ENCODE data around the gene ZNF525. TPM values are rescaled to one million over a fixed set of nuclear protein-coding genes. Genes with fewer than 3 reads are reported as not detected.
"Not testable (repeated sequence)": the region's sequence is repeated elsewhere in the genome, so short reads cannot be mapped to it uniquely, and the experiment has no call there.

ZNF525 gene
- total RNA-seq: 24.4 and 27.2 TPM in 2 replicates
- long read RNA-seq, partial matches to known transcripts: 0 of 3 reads
- long read RNA-seq, other reads (novel, unspliced or antisense): 2 of 3 reads

- Mint-ChIP-seq H3K27me3 (no peaks in the 10 kb centered on the region), H3K4me1 (ENCODE audit: low read depth) (peaks cover 46% of the 10 kb centered on the region), H3K4me3 (ENCODE audit: low read depth) (peak within 1 kb of the TSS; percentile 95), H3K27ac (peak within 1 kb of the TSS; percentile 96), H3K9me3 (ENCODE audit: low read depth) (no peaks in the 10 kb centered on the region), H3K36me3 (ENCODE audit: insufficient read depth) (peaks cover 1% of the 10 kb centered on the region)
- peak; percentile 93 for DNase-seq (ENCODE audit: low spot score, unreplicated experiment)
- TF ChIP-seq, protein P1, sequence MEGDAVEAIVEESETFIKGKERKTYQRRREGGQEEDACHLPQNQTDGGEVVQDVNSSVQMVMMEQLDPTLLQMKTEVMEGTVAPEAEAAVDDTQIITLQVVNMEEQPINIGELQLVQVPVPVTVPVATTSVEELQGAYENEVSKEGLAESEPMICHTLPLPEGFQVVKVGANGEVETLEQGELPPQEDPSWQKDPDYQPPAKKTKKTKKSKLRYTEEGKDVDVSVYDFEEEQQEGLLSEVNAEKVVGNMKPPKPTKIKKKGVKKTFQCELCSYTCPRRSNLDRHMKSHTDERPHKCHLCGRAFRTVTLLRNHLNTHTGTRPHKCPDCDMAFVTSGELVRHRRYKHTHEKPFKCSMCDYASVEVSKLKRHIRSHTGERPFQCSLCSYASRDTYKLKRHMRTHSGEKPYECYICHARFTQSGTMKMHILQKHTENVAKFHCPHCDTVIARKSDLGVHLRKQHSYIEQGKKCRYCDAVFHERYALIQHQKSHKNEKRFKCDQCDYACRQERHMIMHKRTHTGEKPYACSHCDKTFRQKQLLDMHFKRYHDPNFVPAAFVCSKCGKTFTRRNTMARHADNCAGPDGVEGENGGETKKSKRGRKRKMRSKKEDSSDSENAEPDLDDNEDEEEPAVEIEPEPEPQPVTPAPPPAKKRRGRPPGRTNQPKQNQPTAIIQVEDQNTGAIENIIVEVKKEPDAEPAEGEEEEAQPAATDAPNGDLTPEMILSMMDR (IDR thresholded peaks at IDR 0.05; ENCODE audit: unreplicated experiment): peak; percentile 47
These were observed at the start of gene ZNF525 for GRCh38 chr19:53365134-53365898. TSS of gene ZNF525 (plus strand) at chr19:53365705. CDS start at chr19:53372282, 6,577 bp downstream.

DNA sequence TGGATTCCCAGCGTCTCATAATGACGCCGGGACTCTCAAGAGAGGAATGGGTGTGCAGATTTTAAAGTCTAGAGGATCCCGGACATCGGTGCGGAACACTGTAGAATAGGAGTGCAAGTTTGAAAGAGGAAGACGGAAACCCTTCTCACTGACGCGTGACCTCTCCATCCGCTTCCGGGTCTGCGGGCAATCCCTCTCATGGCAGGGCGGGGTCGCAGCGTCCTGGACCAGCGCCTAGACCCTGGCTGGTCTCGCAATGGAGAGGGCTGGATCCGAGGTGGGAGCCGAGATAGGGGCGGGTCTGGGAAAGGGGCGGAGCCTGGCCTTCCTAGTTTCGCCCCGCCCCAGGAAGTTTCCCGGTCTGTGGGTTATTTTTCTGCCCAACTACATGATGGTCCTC lies 36.5 kb upstream of the ZNF525 start:
- no peak overlapping the region for H3K27ac Mint-ChIP-seq
- H3K9me3 Mint-ChIP-seq (ENCODE audit: low read depth): peaks cover 33% of the 10 kb centered on the region
- no peak for DNase-seq (ENCODE audit: low spot score, unreplicated experiment)
- TF ChIP-seq, protein P1 (IDR thresholded peaks at IDR 0.05; ENCODE audit: unreplicated experiment): no peak
- H3K4me3 Mint-ChIP-seq (ENCODE audit: low read depth): no peak overlapping the region
- H3K27me3 Mint-ChIP-seq: no peaks in the 10 kb centered on the region
- peaks cover 2% of the 10 kb centered on the region for H3K4me1 Mint-ChIP-seq (ENCODE audit: low read depth)
- peaks cover 11% of the 10 kb centered on the region for H3K36me3 Mint-ChIP-seq (ENCODE audit: insufficient read depth)

DNA sequence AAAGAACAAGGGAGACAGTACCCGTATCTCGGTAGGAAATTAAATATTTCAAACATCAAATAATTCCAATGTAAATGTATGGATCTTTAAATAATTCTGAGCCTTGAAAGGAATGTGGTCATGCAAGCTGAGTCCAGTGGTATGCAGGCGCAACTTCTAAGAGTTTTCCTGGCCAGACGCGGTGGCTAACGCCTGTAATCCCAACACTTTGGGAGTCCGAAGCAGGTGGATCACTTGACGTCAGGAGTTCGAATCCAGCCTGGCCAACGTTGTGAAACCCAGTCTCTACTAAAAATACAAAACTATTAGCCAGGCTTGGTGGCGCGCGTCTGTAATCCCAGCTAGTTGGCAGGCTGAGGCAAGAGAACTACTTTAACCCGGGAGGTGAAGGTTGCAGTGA lies 33.0 kb upstream of the ZNF525 start:
- Mint-ChIP-seq H3K27ac (peak overlapping the region; percentile 64), H3K4me3 (ENCODE audit: low read depth) (peak overlapping the region; percentile 94), H3K9me3 (ENCODE audit: low read depth) (peaks cover 24% of the 10 kb centered on the region), H3K4me1 (ENCODE audit: low read depth) (peaks cover 11% of the 10 kb centered on the region), H3K36me3 (ENCODE audit: insufficient read depth) (peaks cover 11% of the 10 kb centered on the region), H3K27me3 (no peaks in the 10 kb centered on the region)
- TF ChIP-seq, protein P1 (IDR thresholded peaks at IDR 0.05; ENCODE audit: unreplicated experiment): no peak
- DNase-seq (ENCODE audit: low spot score, unreplicated experiment): no peak

DNA sequence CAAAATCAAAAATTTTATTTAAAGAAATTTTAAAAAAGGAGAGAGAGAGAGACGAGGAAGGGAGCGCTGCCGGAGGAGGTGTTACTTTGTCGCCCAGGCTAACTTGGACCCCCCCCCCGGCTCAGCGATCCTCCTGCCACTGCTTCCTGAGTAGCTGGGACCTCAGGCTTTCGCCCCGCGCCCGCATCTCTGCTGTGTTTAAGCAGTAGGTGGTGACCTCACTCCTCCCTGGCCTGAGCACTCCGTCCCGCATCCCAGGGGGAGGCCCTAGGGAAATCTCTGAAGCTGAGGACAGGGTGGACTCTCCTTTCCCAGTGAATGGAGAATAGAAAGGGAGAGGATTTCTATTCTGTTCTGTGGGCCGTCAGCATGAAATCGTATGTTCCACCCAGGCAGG lies 32.4 kb upstream of the ZNF525 start:
- TF ChIP-seq, protein P1 (IDR thresholded peaks at IDR 0.05; ENCODE audit: unreplicated experiment): no peak
- peaks cover 11% of the 10 kb centered on the region for H3K36me3 Mint-ChIP-seq (ENCODE audit: insufficient read depth)
- DNase-seq (ENCODE audit: low spot score, unreplicated experiment): peak; percentile 30
- peaks cover 24% of the 10 kb centered on the region for H3K9me3 Mint-ChIP-seq (ENCODE audit: low read depth)
- peak overlapping the region; percentile 94 for H3K4me3 Mint-ChIP-seq (ENCODE audit: low read depth)
- peaks cover 11% of the 10 kb centered on the region for H3K4me1 Mint-ChIP-seq (ENCODE audit: low read depth)
- H3K27me3 Mint-ChIP-seq: no peaks in the 10 kb centered on the region
- H3K27ac Mint-ChIP-seq: peak overlapping the region; percentile 77

DNA sequence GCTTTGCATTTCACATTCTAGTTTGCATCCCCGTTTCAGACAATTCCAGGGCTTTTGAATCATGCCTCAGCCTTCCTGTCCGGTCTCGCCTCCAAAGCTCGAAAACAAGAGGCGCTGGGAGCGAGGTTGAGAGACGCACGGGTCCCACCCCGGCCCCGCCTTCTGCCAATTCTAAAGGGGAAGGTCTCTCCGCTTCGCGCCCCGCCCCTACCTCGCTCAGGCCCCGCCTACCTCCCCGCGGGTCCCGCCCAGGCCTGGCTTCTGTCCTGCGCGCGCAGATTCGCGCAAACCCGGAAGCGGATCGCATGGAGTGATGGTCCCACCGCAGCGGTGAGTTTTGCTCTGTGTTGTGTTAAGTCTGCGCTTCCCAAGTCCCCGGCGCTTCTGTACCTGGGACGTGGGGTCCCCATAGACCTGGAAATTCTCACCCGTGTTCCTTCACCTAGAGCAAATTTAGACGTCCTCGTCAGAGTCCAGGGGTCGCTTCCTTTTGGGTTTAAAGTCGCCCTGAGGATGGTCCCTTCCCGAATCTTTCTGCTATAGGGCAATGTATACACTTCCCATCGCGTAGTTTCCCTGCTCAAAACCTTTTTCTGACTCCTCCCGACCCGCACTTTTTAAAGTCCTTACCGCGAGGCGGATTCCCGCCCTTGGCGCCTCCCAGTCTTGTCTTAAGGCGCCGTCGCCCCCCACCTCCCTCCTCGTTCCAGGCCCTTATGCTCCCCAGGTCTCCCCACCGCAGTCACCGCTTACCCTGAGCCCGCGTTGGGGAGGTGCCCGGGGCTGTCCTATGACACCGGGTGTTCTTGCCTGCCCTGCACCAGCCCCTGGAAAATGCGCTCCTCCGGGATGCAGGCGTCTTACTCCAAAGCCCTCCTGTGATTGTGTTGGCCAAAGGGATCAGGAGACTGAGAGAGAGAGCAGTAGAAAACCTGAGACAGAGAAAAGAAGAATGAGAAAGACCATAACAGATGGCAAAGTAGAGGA lies 31.7 kb upstream of the ZNF525 start, which contains the start of gene ZNF845:
TSS of gene ZNF845 (plus strand) at position 287 of the 987 bp plus-strand sequence. CDS start 7,559 bp downstream, outside the sequence.
- peak within 1 kb of the TSS; percentile 94 for H3K4me3 Mint-ChIP-seq (ENCODE audit: low read depth)
- H3K27me3 Mint-ChIP-seq: no peaks in the 10 kb centered on the region
- TF ChIP-seq, protein P1 (IDR thresholded peaks at IDR 0.05; ENCODE audit: unreplicated experiment): no peak
- peaks cover 20% of the 10 kb centered on the region for H3K9me3 Mint-ChIP-seq (ENCODE audit: low read depth)
- DNase-seq (ENCODE audit: low spot score, unreplicated experiment): peak; percentile 98
- peaks cover 11% of the 10 kb centered on the region for H3K4me1 Mint-ChIP-seq (ENCODE audit: low read depth)
- H3K36me3 Mint-ChIP-seq (ENCODE audit: insufficient read depth): peaks cover 7% of the 10 kb centered on the region
- H3K27ac Mint-ChIP-seq: peak within 1 kb of the TSS; percentile 77

DNA sequence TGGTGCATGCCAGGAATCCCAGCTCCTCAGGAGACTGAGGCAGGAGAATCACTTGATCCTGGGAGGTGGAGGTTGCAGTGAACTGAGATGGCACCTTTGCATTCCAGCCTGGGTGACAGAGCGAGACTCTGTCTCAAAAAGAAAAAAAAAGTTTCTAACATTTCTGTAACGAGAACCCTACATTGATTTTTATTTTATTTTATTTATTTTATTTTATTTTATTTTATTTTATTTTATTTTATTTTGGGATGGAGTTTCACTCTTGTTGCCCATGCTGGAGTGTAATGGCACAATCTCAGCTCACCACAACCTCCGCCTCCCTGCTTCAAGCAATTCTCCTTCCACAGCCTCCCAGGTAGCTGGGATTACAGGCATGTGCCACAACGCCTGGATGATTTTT lies 21.1 kb upstream of the ZNF525 start:
- H3K9me3 Mint-ChIP-seq (ENCODE audit: low read depth): peaks cover 14% of the 10 kb centered on the region
- not testable (repeated sequence) for H3K4me3 Mint-ChIP-seq (ENCODE audit: low read depth)

More for the DNA sequence above, 21.1 kb upstream of the ZNF525 start:
- H3K4me1 Mint-ChIP-seq (ENCODE audit: low read depth); H3K27me3 Mint-ChIP-seq; DNase-seq (ENCODE audit: low spot score, unreplicated experiment); H3K27ac Mint-ChIP-seq: not testable (repeated sequence)
- H3K36me3 Mint-ChIP-seq (ENCODE audit: insufficient read depth): peaks cover 60% of the 10 kb centered on the region

Data from progenitor cell of endocrine pancreas (in vitro differentiated cells).